ENCODE measurements around the gene RAX. TPM values are rescaled to one million over a fixed set of nuclear protein-coding genes. Genes with fewer than 3 reads are reported as not detected.

Gene RAX
- total RNA-seq, 2 donors from 2014 or later: not detected

DNA sequence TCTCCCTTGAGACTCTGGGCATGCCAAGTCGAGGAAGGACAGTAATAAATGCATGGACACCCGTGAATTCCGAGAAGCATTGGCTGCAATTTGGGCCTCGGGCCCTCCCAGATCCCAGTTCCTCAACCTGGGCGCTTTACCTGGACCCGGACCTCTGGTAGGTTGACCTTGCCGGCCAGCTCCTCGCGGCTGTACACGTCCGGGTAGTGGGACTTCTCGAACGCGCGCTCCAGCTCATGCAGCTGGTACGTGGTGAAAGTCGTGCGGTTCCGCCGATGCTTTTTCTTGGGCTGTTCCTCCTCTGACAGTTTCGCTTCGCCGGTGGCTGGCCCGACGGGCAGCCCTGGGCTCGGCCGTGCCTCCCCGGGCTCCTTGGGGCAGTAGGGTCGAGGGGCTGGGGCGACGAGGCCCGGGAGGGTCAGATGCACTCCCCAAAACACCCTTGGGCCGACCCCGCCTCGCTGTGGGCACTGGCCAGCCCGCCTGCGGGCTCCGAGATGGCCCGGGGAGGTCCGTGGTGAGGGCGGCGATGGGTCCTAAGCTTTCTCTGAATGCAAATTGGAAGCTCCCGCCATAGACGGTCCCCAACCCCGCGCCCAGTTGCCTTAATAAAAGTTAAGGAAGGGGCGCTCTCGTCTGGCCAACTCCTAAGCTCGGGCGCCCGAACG is 899 bp downstream of the RAX start:
- ATAC-seq: no peak
- 0 to 5% methylated on average over 5 to 52 of the region's 52 CpGs for WGBS, 2 donors
- intact Hi-C loops (cut with DNase I): no loop called here

DNA sequence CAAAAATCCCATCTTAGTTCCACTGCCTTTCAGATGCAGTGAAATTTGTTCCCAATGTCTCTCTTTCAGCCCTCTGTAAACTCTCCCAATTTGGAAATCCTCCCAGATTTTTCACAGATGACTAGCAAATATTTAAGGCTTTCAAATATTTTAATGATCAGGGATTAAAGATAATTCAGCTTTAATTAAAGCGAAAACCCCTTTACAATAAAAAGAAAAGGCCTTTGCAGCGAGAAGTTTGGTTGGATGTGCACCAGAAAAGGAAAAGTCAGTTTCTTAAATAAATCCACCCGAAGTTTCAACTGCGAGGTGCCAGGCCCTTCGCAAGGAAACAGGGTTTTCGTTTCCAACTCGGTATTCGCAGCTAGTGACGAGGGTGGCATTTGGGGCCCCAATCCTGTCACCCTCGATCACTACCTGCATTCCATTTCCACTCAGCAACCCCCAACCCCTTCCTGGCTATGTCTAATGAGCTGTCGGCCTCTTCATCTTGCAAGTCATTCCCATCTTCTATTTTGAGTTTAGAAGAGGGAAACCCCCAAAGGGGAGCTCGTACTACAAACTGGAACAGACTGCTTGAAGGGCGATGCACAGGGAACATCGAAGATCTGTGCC is 1.5 kb downstream of the RAX start:
- WGBS, 2 donors: 28% methylated on average over 14 of the region's 14 CpGs
- no peak for DNase-seq
- H3K4me3 ChIP-seq: no peak overlapping the region
- H3K27me3 ChIP-seq: peaks cover 0 to 60% of the 10 kb centered on the region in 2 donors
- TF ChIP-seq POLR2A (IDR thresholded peaks at IDR 0.05): no peak
- TF ChIP-seq, protein P1, sequence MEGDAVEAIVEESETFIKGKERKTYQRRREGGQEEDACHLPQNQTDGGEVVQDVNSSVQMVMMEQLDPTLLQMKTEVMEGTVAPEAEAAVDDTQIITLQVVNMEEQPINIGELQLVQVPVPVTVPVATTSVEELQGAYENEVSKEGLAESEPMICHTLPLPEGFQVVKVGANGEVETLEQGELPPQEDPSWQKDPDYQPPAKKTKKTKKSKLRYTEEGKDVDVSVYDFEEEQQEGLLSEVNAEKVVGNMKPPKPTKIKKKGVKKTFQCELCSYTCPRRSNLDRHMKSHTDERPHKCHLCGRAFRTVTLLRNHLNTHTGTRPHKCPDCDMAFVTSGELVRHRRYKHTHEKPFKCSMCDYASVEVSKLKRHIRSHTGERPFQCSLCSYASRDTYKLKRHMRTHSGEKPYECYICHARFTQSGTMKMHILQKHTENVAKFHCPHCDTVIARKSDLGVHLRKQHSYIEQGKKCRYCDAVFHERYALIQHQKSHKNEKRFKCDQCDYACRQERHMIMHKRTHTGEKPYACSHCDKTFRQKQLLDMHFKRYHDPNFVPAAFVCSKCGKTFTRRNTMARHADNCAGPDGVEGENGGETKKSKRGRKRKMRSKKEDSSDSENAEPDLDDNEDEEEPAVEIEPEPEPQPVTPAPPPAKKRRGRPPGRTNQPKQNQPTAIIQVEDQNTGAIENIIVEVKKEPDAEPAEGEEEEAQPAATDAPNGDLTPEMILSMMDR (IDR thresholded peaks at IDR 0.05): no peak
- H3K9me3 ChIP-seq: no peaks in the 10 kb centered on the region
- no peaks in the 10 kb centered on the region for H3K36me3 ChIP-seq (replicated peaks in 1 of 2; ENCODE audit: insufficient read depth in 1 of 2, low read depth in 2 of 2)
- peaks cover 39% of the 10 kb centered on the region for H3K4me1 ChIP-seq
- no peak for ATAC-seq
- H3K27ac ChIP-seq: no peak overlapping the region
- intact Hi-C loops (cut with DNase I): no loop called here

More for the DNA sequence above, 899 bp downstream of the RAX start:
- Histone ChIP-seq H3K27ac (no peak overlapping the region), H3K9me3 (no peaks in the 10 kb centered on the region), H3K4me3 (no peak overlapping the region), H3K27me3 (peaks cover 0 to 53% of the 10 kb centered on the region in 2 donors), H3K4me1 (peaks cover 39% of the 10 kb centered on the region), H3K36me3 (replicated peaks in 1 of 2; ENCODE audit: insufficient read depth in 1 of 2, low read depth in 2 of 2) (no peaks in the 10 kb centered on the region)
- no peak for DNase-seq
- TF ChIP-seq, protein P1 (IDR thresholded peaks at IDR 0.05): no peak
- no peak for TF ChIP-seq POLR2A (IDR thresholded peaks at IDR 0.05)

DNA sequence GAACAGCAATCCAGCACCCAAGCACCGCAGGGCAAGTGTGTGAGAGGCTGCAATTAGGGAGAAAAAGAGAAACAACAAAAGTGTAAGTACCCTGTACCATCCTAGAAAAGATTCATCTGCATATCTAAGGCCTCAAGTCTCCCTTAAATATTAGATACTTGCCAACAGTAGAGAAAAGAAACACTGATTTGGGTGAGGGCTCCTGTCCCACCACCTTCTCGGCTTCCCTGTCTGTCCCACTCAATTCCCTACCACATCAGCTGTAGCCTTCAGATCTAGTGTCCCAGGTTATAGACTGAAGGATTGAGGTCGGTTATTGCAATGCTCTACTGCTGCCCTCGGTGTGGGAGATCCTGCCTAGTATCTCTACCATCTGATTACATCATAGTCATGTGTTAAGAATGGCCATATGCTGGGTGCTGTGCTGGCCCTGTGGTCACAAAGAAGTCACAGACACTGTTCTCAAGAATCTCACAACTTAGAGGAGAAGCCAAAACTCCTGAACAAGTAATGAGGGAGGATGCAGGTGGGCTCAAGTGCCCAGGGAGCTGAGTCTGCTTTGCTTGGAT is 2.5 kb downstream of the RAX start:
- H3K4me1 ChIP-seq: peaks cover 39% of the 10 kb centered on the region
- ATAC-seq (no peak), DNase-seq (no peak)
- intact Hi-C loops (cut with DNase I): no loop called here
- no peak for TF ChIP-seq POLR2A (IDR thresholded peaks at IDR 0.05)
- TF ChIP-seq, protein P1 (IDR thresholded peaks at IDR 0.05): no peak
- peaks cover 0 to 68% of the 10 kb centered on the region in 2 donors for H3K27me3 ChIP-seq
- no peak overlapping the region for H3K27ac ChIP-seq
- H3K4me3 ChIP-seq: no peak overlapping the region
- no peaks in the 10 kb centered on the region for H3K36me3 ChIP-seq (replicated peaks in 1 of 2; ENCODE audit: insufficient read depth in 1 of 2, low read depth in 2 of 2)
- no peaks in the 10 kb centered on the region for H3K9me3 ChIP-seq
- 24 to 31% methylated on average over 4 of the region's 4 CpGs for WGBS, 2 donors

DNA sequence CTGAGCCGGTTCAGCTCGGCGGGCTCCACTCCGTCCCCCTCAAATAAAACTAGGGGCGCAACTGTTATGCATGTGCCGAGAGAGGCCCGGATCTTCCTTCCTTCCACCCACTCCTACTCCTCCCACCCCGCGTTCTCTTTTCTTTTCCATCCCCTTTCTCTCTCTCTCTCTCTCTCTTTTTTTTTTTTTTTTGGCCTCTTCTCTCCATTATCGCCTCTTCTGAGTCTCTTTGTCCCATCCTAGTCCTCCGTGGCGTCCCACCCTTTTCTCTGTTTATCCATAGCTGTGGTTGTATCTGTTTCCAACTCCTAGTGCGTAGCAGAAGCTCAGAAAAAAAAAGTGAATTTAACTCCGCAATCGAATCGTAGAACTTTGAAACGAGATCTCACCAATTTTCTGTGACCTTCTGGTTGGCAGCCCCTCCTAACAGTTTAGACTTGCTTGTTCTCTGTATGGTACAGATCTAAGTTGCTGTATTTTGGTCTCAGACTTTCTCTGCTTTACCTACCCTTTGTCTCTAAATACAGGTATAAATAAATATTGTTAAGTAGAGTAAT is 3.6 kb downstream of the RAX start:
- Histone ChIP-seq H3K36me3 (replicated peaks in 1 of 2; ENCODE audit: insufficient read depth in 1 of 2, low read depth in 2 of 2) (no peaks in the 10 kb centered on the region), H3K27ac (no peak overlapping the region), H3K4me1 (peaks cover 39% of the 10 kb centered on the region), H3K9me3 (no peaks in the 10 kb centered on the region), H3K4me3 (no peak overlapping the region), H3K27me3 (peaks cover 0 to 72% of the 10 kb centered on the region in 2 donors)
- TF ChIP-seq, protein P1 (IDR thresholded peaks at IDR 0.05): no peak
- no peak for TF ChIP-seq POLR2A (IDR thresholded peaks at IDR 0.05)
- DNase-seq: no peak
- intact Hi-C loops (cut with DNase I): no loop called here
- no peak for ATAC-seq
- 9% methylated on average over 17 of the region's 17 CpGs for WGBS, 2 donors

Data from body of pancreas (tissue), 4 donors.